Measurements from ENCODE around the gene LLGL2. TPM values are rescaled to one million over a fixed set of nuclear protein-coding genes. Genes with fewer than 3 reads are reported as not detected.

LLGL2 gene
- total RNA-seq, 1 experiment from 2014 or later = 10.8 TPM

- intact Hi-C loops (cut with micrococcal nuclease; ENCODE audit: unreplicated experiment) = no loop called here
- BruUV-seq (replicated peaks) = no TSS peak
- no peak overlapping the region for H3K27ac ChIP-seq (ENCODE audit: low read depth, low read length, poor library complexity, severe bottlenecking)
- no peak overlapping the region for H3K4me3 ChIP-seq (ENCODE audit: low read depth, low read length, poor library complexity, severe bottlenecking)
- no peaks in the 10 kb centered on the region for H3K36me3 ChIP-seq (ENCODE audit: insufficient read depth, low read length, poor library complexity, severe bottlenecking)
- H3K27me3 ChIP-seq (replicated peaks; ENCODE audit: insufficient read depth, low read depth, low read length, poor library complexity) = no peaks in the 10 kb centered on the region
- H3K4me1 ChIP-seq (ENCODE audit: insufficient read depth, low read length, poor library complexity, severe bottlenecking) = no peaks in the 10 kb centered on the region
- DNase-seq (ENCODE audit: low spot score) = peak; percentile 57
- peak; percentile 60 for TF ChIP-seq CTCF (conservative IDR thresholded peaks at IDR 0.05; ENCODE audit: low read depth, low read length)
- TF ChIP-seq EZH2 (IDR thresholded peaks at IDR 0.05; ENCODE audit: borderline replicate concordance, low read depth, low read length, poor library complexity, severe bottlenecking) = no peak
- POLR2A ChIA-PET (ENCODE audit: low non-redundant PET) = interaction anchor here (0.5 kb wide), 1 partner anchor 34 kb away, joined by 3 read pairs; no protein-coding TSS in a partner anchor
- H3K9me3 ChIP-seq (ENCODE audit: low read depth, low read length, poor library complexity, severe bottlenecking) = no peaks in the 10 kb centered on the region
- CTCF ChIA-PET = interaction anchor here (1.7 kb wide), 1 partner anchor 128 kb away, joined by 5 read pairs; no protein-coding TSS in a partner anchor
These were observed 94.3 kb downstream of the LLGL2 start for GRCh38 chr17:75619506-75620431.

- H3K27ac ChIP-seq (ENCODE audit: low read depth, low read length, poor library complexity, severe bottlenecking) = no peak overlapping the region
- H3K9me3 ChIP-seq (ENCODE audit: low read depth, low read length, poor library complexity, severe bottlenecking) = no peaks in the 10 kb centered on the region
- CTCF ChIA-PET = interaction anchor here (0.5 to 1.0 kb wide), 2 partner anchors 11 to 95 kb away, joined by 3 to 5 read pairs; no protein-coding TSS in a partner anchor
- TF ChIP-seq CTCF (conservative IDR thresholded peaks at IDR 0.05; ENCODE audit: low read depth, low read length) = no peak
- no peak for TF ChIP-seq EZH2 (IDR thresholded peaks at IDR 0.05; ENCODE audit: borderline replicate concordance, low read depth, low read length, poor library complexity, severe bottlenecking)
- H3K36me3 ChIP-seq (ENCODE audit: insufficient read depth, low read length, poor library complexity, severe bottlenecking) = no peaks in the 10 kb centered on the region
- BruUV-seq (replicated peaks) = no TSS peak
- intact Hi-C loops (cut with micrococcal nuclease; ENCODE audit: unreplicated experiment) = no loop called here
- no peak overlapping the region for H3K4me3 ChIP-seq (ENCODE audit: low read depth, low read length, poor library complexity, severe bottlenecking)
- H3K4me1 ChIP-seq (ENCODE audit: insufficient read depth, low read length, poor library complexity, severe bottlenecking) = no peaks in the 10 kb centered on the region
- no peaks in the 10 kb centered on the region for H3K27me3 ChIP-seq (replicated peaks; ENCODE audit: insufficient read depth, low read depth, low read length, poor library complexity)
- no peak for DNase-seq (ENCODE audit: low spot score)
- POLR2A ChIA-PET (ENCODE audit: low non-redundant PET) = no interaction called here
These were observed 96.0 kb downstream of the LLGL2 start for GRCh38 chr17:75621489-75621888.

GRCh38 chr17:75622076-75622475, 96.6 kb downstream of the LLGL2 start:
- POLR2A ChIA-PET (ENCODE audit: low non-redundant PET) = no interaction called here
- BruUV-seq (replicated peaks) = no TSS peak
- H3K4me1 ChIP-seq (ENCODE audit: insufficient read depth, low read length, poor library complexity, severe bottlenecking) = no peaks in the 10 kb centered on the region
- intact Hi-C loops (cut with micrococcal nuclease; ENCODE audit: unreplicated experiment) = no loop called here
- no peak for DNase-seq (ENCODE audit: low spot score)
- CTCF ChIA-PET = interaction anchor here (0.5 kb wide), 1 partner anchor 94 kb away, joined by 3 read pairs; no protein-coding TSS in a partner anchor
- no peak overlapping the region for H3K27ac ChIP-seq (ENCODE audit: low read depth, low read length, poor library complexity, severe bottlenecking)
- TF ChIP-seq CTCF (conservative IDR thresholded peaks at IDR 0.05; ENCODE audit: low read depth, low read length) (no peak), EZH2 (IDR thresholded peaks at IDR 0.05; ENCODE audit: borderline replicate concordance, low read depth, low read length, poor library complexity, severe bottlenecking) (no peak)
- no peaks in the 10 kb centered on the region for H3K36me3 ChIP-seq (ENCODE audit: insufficient read depth, low read length, poor library complexity, severe bottlenecking)
- H3K9me3 ChIP-seq (ENCODE audit: low read depth, low read length, poor library complexity, severe bottlenecking) = no peaks in the 10 kb centered on the region
- no peak overlapping the region for H3K4me3 ChIP-seq (ENCODE audit: low read depth, low read length, poor library complexity, severe bottlenecking)
- H3K27me3 ChIP-seq (replicated peaks; ENCODE audit: insufficient read depth, low read depth, low read length, poor library complexity) = no peaks in the 10 kb centered on the region

Measured in A673 (cell line).